ENCODE measurements around the gene MBLAC1.

- TF ChIP-seq, protein P1, sequence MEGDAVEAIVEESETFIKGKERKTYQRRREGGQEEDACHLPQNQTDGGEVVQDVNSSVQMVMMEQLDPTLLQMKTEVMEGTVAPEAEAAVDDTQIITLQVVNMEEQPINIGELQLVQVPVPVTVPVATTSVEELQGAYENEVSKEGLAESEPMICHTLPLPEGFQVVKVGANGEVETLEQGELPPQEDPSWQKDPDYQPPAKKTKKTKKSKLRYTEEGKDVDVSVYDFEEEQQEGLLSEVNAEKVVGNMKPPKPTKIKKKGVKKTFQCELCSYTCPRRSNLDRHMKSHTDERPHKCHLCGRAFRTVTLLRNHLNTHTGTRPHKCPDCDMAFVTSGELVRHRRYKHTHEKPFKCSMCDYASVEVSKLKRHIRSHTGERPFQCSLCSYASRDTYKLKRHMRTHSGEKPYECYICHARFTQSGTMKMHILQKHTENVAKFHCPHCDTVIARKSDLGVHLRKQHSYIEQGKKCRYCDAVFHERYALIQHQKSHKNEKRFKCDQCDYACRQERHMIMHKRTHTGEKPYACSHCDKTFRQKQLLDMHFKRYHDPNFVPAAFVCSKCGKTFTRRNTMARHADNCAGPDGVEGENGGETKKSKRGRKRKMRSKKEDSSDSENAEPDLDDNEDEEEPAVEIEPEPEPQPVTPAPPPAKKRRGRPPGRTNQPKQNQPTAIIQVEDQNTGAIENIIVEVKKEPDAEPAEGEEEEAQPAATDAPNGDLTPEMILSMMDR (IDR thresholded peaks at IDR 0.05) = no peak
- TF ChIP-seq POLR2A (IDR thresholded peaks at IDR 0.05) = no peak
These were observed 47.2 kb downstream of the MBLAC1 start for GRCh38 chr7:100173806-100174495.
